Panc1 (cell line): ENCODE results near the gene YDJC. TPM values are rescaled to one million over a fixed set of nuclear protein-coding genes. Genes with fewer than 3 reads are reported as not detected.

Source experiments
- ATAC-seq: fragments of 200-7000 bp; cut with Tn5 transposase; 2 replicates; pipeline ENCODE4 v1.9.1; 2020; ENCODE audit warnings: mild to moderate bottlenecking, moderate library complexity
- BruUV-seq: library from RNA; stranded (reverse); fragments of 400-500 nt; replicated peaks from 2 replicates; lab custom pipeline; 2021; lab: Mats Ljungman, UMichigan
- CTCF ChIA-PET: fragments of 300-600 bp; sonication (Branson Sonifier 250); formaldehyde crosslinking; loops from one replicate; lab custom pipeline; 2022; ENCODE audit warnings: antibody characterized with exemption; lab: Charles Lee
- POLR2A ChIA-PET: fragments of 300-600 bp; sonication (Branson Sonifier 250); formaldehyde crosslinking; loops from one replicate; lab custom pipeline; 2022; ENCODE audit warnings: antibody characterized with exemption; lab: Charles Lee
- DNase-seq: peaks from one replicate; pipeline ENCODE4 v3.0.0-alpha.2; 2010; ENCODE audit warnings: low read depth, low spot score
- H3K27ac ChIP-seq: 2 replicates; pipeline ENCODE4 v1.5.1; 2011; ENCODE audit warnings: mild to moderate bottlenecking, low read length, inconsistent platforms
- H3K27me3 ChIP-seq: fragments of 200-500 bp; sonication (Bioruptor generic); 2 replicates; pipeline ENCODE4 v1.6.0; 2014; ENCODE audit warnings: low read length, inconsistent platforms; ENCODE audit not compliant: control insufficient read depth, insufficient read depth
- H3K36me3 ChIP-seq: fragments of 200-500 bp; sonication (Bioruptor generic); 2 replicates; pipeline ENCODE4 v1.5.1; 2014; ENCODE audit warnings: inconsistent platforms, mild to moderate bottlenecking, low read length, moderate library complexity; ENCODE audit not compliant: control insufficient read depth, insufficient read depth
- H3K4me1 ChIP-seq: 2 replicates; pipeline ENCODE4 v1.5.1; 2011; ENCODE audit warnings: inconsistent platforms, mild to moderate bottlenecking, low read length, moderate library complexity; ENCODE audit not compliant: control insufficient read depth, insufficient read depth
- H3K4me3 ChIP-seq, 2 experiments: 2 replicates each; pipeline ENCODE4 v1.5.1; 2011 to 2012; ENCODE audit warnings: low read depth in 2 of 2, low read length in 2 of 2, mild to moderate bottlenecking in 2 of 2, inconsistent platforms in 1 of 2, moderate library complexity in 1 of 2
- H3K9me3 ChIP-seq: fragments of 200-500 bp; sonication (Bioruptor generic); 2 replicates; pipeline ENCODE4 v1.5.1; 2014; ENCODE audit warnings: low read depth, mild to moderate bottlenecking, inconsistent platforms, low read length, moderate library complexity; ENCODE audit not compliant: control insufficient read depth, insufficient read depth
- CTCF ChIP-seq: fragments of 450-650 bp; IDR thresholded peaks from 2 replicates; pipeline ENCODE4 v1.5.1; 2017; ENCODE audit warnings: mild to moderate bottlenecking
- POLR2AphosphoS5 ChIP-seq: IDR thresholded peaks from 2 replicates; pipeline ENCODE4 v1.6.1; 2012; ENCODE audit warnings: mild to moderate bottlenecking, low read depth, low read length, moderate library complexity
- SIN3A ChIP-seq: IDR thresholded peaks from 2 replicates; pipeline ENCODE4 v1.6.1; 2012; ENCODE audit warnings: low read depth, mild to moderate bottlenecking, low read length, moderate library complexity, borderline replicate concordance; ENCODE audit not compliant: insufficient read depth
- TCF7L2 ChIP-seq: IDR thresholded peaks from 2 replicates; pipeline ENCODE4 v1.6.1; 2011; ENCODE audit warnings: mild to moderate bottlenecking, low read depth, low read length, inconsistent platforms
- in situ Hi-C: cut with HindIII; loops from 2 replicates; pipeline ENCODE4 v1.10.0; 2016; ENCODE audit warnings: low sequenced_read_pairs, low pct_unique_long_range_greater_than_20kb
- intact Hi-C: fragments of 100-400 bp; cut with micrococcal nuclease; formaldehyde crosslinking; loops from one replicate; pipeline ENCODE4 v1.10.0; 2022; ENCODE audit not compliant: unreplicated experiment
- total RNA-seq: library from RNA; stranded (reverse); gene quantifications from one replicate; pipeline ENCODE4 v1.2.1, GENCODE V29; 2021; ENCODE audit not compliant: unreplicated experiment
- TF ChIP-seq, protein P1 (sequence below), 2 experiments: IDR thresholded peaks; 2 replicates each; pipeline ENCODE4 v1.6.1; 2011 to 2012; ENCODE audit warnings: low read depth in 2 of 2, control low read depth in 1 of 2, low read length in 1 of 2, mild to moderate bottlenecking in 1 of 2, moderate library complexity in 1 of 2; ENCODE audit not compliant: insufficient read depth in 1 of 2

YDJC gene
- total RNA-seq, 1 experiment from 2014 or later = 60.6 TPM

DNA sequence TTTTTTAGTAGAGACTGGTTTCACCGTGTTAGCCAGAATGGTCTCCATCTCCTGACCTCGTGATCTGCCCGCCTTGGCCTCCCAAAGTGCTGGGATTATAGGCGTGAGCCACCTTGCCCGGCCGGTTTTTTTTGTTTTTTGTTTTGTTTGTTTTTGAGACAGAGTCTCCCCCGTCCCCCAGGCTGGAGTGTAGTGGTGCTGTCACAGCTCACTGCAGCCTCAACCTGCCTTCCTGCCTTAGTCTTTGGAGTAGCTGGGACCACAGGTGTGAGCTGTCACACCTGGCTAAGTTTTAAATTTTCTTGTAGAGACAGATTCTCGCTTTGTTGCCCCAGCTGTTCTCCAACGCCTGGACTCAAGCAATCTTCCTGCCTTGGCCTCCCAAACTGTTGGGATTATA, 39.2 kb upstream of the YDJC start:
- Histone ChIP-seq H3K36me3 (peaks cover 5% of the 10 kb centered on the region; the same call in 1 of the 2 replicates), H3K27ac (no peak overlapping the region), H3K4me3 (no peak overlapping the region), H3K27me3 (no peaks in the 10 kb centered on the region), H3K4me1 (no peaks in the 10 kb centered on the region), H3K9me3 (no peaks in the 10 kb centered on the region)
- no peak for TF ChIP-seq CTCF
- TF ChIP-seq TCF7L2 = no peak
- TF ChIP-seq, protein P1, sequence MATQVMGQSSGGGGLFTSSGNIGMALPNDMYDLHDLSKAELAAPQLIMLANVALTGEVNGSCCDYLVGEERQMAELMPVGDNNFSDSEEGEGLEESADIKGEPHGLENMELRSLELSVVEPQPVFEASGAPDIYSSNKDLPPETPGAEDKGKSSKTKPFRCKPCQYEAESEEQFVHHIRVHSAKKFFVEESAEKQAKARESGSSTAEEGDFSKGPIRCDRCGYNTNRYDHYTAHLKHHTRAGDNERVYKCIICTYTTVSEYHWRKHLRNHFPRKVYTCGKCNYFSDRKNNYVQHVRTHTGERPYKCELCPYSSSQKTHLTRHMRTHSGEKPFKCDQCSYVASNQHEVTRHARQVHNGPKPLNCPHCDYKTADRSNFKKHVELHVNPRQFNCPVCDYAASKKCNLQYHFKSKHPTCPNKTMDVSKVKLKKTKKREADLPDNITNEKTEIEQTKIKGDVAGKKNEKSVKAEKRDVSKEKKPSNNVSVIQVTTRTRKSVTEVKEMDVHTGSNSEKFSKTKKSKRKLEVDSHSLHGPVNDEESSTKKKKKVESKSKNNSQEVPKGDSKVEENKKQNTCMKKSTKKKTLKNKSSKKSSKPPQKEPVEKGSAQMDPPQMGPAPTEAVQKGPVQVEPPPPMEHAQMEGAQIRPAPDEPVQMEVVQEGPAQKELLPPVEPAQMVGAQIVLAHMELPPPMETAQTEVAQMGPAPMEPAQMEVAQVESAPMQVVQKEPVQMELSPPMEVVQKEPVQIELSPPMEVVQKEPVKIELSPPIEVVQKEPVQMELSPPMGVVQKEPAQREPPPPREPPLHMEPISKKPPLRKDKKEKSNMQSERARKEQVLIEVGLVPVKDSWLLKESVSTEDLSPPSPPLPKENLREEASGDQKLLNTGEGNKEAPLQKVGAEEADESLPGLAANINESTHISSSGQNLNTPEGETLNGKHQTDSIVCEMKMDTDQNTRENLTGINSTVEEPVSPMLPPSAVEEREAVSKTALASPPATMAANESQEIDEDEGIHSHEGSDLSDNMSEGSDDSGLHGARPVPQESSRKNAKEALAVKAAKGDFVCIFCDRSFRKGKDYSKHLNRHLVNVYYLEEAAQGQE (IDR thresholded peaks at IDR 0.05; ENCODE audit: insufficient read depth in 1 of 2, low read depth in 2 of 2, low read length in 1 of 2) = no peak
- TF ChIP-seq SIN3A = no peak
- TF ChIP-seq POLR2AphosphoS5 = no peak
- intact Hi-C loops = no loop called here
- BruUV-seq = no TSS peak
- ChIA-PET POLR2A (no interaction called here), CTCF (no interaction called here)
- ATAC-seq = no peak
- no peak for DNase-seq
- in situ Hi-C loops = no loop called here

- H3K27ac ChIP-seq = peak overlapping the region; percentile 63; the same call in 1 of the 2 replicates
- peak overlapping the region; percentile 79 to 80 for H3K4me3 ChIP-seq
- CTCF ChIA-PET = no interaction called here
- BruUV-seq = no TSS peak
- DNase-seq = no peak
- intact Hi-C loops = no loop called here
- H3K4me1 ChIP-seq = no peaks in the 10 kb centered on the region
- peaks cover 5% of the 10 kb centered on the region; the same call in 1 of the 2 replicates for H3K36me3 ChIP-seq
- POLR2A ChIA-PET = no interaction called here
- in situ Hi-C loops = no loop called here
- H3K27me3 ChIP-seq = no peaks in the 10 kb centered on the region
- no peaks in the 10 kb centered on the region for H3K9me3 ChIP-seq
- no peak for ATAC-seq
- TF ChIP-seq CTCF (no peak), POLR2AphosphoS5 (no peak), SIN3A (no peak), TCF7L2 (no peak)
- TF ChIP-seq, protein P1 (IDR thresholded peaks at IDR 0.05; ENCODE audit: insufficient read depth in 1 of 2, low read depth in 2 of 2, low read length in 1 of 2) = no peak
These were observed 37.0 kb upstream of the YDJC start for GRCh38 chr22:21666786-21667185.
